Measurements from ENCODE around the gene ST6GALNAC2. TPM values are rescaled to one million over a fixed set of nuclear protein-coding genes. Genes with fewer than 3 reads are reported as not detected.

Gene ST6GALNAC2
- total RNA-seq, 1 donor from 2014 or later = 24.8 TPM

DNA sequence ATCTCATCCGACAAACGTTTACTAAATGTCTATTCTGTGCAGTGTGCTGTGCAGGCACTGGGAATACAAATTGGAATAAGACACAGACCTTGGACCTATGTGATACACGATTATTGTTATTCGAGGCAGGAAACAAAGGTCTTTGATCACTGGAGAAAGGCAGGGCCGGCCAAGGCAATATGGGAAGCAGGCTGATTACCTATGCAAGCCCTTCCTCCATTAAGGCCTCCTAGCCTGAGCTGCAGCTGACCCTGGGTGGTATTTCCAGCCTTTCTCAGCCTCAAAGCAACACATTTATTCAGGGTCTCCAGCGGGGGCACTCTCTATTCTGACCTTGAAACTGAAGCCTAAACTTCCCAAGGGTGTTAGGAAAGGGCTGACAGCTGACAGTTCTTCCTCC lies 44.5 kb upstream of the ST6GALNAC2 start:
- H3K27ac ChIP-seq = no peak overlapping the region
- no peak for DNase-seq (ENCODE audit: extremely low spot score in 2 of 2)
- no peak overlapping the region for H3K4me3 ChIP-seq
- no peaks in the 10 kb centered on the region for H3K4me1 ChIP-seq
- H3K27me3 ChIP-seq = no peaks in the 10 kb centered on the region
- no peak for TF ChIP-seq CTCF (IDR thresholded peaks at IDR 0.05)
- no peak for TF ChIP-seq POLR2AphosphoS5 (IDR thresholded peaks at IDR 0.05; ENCODE audit: insufficient read depth in 1 of 2, low read depth in 1 of 2)
- no peak for TF ChIP-seq POLR2A (IDR thresholded peaks at IDR 0.05)
- H3K9me3 ChIP-seq = no peaks in the 10 kb centered on the region
- H3K36me3 ChIP-seq = no peaks in the 10 kb centered on the region
- intact Hi-C loops (cut with DNase I) = no loop called here

GRCh38 chr17:76627510-76627909 lies 41.9 kb upstream of the ST6GALNAC2 start:
- Histone ChIP-seq H3K4me1 (peaks cover 9% of the 10 kb centered on the region), H3K36me3 (no peaks in the 10 kb centered on the region), H3K27me3 (no peaks in the 10 kb centered on the region), H3K4me3 (no peak overlapping the region), H3K9me3 (no peaks in the 10 kb centered on the region), H3K27ac (no peak overlapping the region)
- TF ChIP-seq POLR2A (IDR thresholded peaks at IDR 0.05) (no peak), POLR2AphosphoS5 (IDR thresholded peaks at IDR 0.05; ENCODE audit: insufficient read depth in 1 of 2, low read depth in 1 of 2) (no peak), CTCF (IDR thresholded peaks at IDR 0.05) (no peak)
- intact Hi-C loops (cut with DNase I) = no loop called here
- no peak for DNase-seq (ENCODE audit: extremely low spot score in 2 of 2)

GRCh38 chr17:76626442-76626841 lies 40.8 kb upstream of the ST6GALNAC2 start:
- DNase-seq (ENCODE audit: extremely low spot score in 2 of 2) = no peak
- Histone ChIP-seq H3K4me1 (peaks cover 9% of the 10 kb centered on the region), H3K27ac (no peak overlapping the region), H3K27me3 (no peaks in the 10 kb centered on the region), H3K36me3 (no peaks in the 10 kb centered on the region), H3K4me3 (no peak overlapping the region), H3K9me3 (no peaks in the 10 kb centered on the region)
- TF ChIP-seq POLR2AphosphoS5 (IDR thresholded peaks at IDR 0.05; ENCODE audit: insufficient read depth in 1 of 2, low read depth in 1 of 2) = no peak
- no peak for TF ChIP-seq POLR2A (IDR thresholded peaks at IDR 0.05)
- TF ChIP-seq CTCF (IDR thresholded peaks at IDR 0.05) = no peak
- intact Hi-C loops (cut with DNase I) = no loop called here

- intact Hi-C loops (cut with DNase I) = no loop called here
- peaks cover 9% of the 10 kb centered on the region for H3K4me1 ChIP-seq
- H3K9me3 ChIP-seq = no peaks in the 10 kb centered on the region
- H3K27me3 ChIP-seq = no peaks in the 10 kb centered on the region
- no peak for TF ChIP-seq POLR2A (IDR thresholded peaks at IDR 0.05)
- no peak for DNase-seq (ENCODE audit: extremely low spot score in 2 of 2)
- no peak overlapping the region for H3K4me3 ChIP-seq
- no peaks in the 10 kb centered on the region for H3K36me3 ChIP-seq
- no peak overlapping the region for H3K27ac ChIP-seq
These were observed 39.8 kb upstream of the ST6GALNAC2 start for GRCh38 chr17:76625496-76625895.

- Histone ChIP-seq H3K36me3 (no peaks in the 10 kb centered on the region), H3K9me3 (no peaks in the 10 kb centered on the region), H3K27me3 (no peaks in the 10 kb centered on the region), H3K4me3 (no peak overlapping the region), H3K4me1 (peaks cover 9% of the 10 kb centered on the region), H3K27ac (no peak overlapping the region)
- no peak for DNase-seq (ENCODE audit: extremely low spot score in 2 of 2)
- TF ChIP-seq CTCF (IDR thresholded peaks at IDR 0.05) (peak; percentile 89 to 96 (median 93)), POLR2AphosphoS5 (IDR thresholded peaks at IDR 0.05; ENCODE audit: insufficient read depth in 1 of 2, low read depth in 1 of 2) (peak; percentile 27 to 53), POLR2A (IDR thresholded peaks at IDR 0.05) (no peak)
- intact Hi-C loops (cut with DNase I) = no loop called here
These were observed 37.8 kb upstream of the ST6GALNAC2 start for GRCh38 chr17:76623271-76624146.
